ENCODE results near the gene SPOCK1.

The SPOCK1 gene

GRCh38 chr5:137440795-137441194, 58.3 kb downstream of the SPOCK1 start:
- peak; percentile 5 for DNase-seq

- DNase-seq = no peak
These were observed 59.5 kb downstream of the SPOCK1 start for GRCh38 chr5:137439645-137440044.

GRCh38 chr5:137438932-137439331, 60.2 kb downstream of the SPOCK1 start:
- no peak for DNase-seq

GRCh38 chr5:137437774-137438173, 61.4 kb downstream of the SPOCK1 start:
- DNase-seq = no peak

- DNase-seq = no peak
These were observed 65.6 kb downstream of the SPOCK1 start for GRCh38 chr5:137433539-137433938.

GRCh38 chr5:137432376-137432775, 66.8 kb downstream of the SPOCK1 start:
- DNase-seq = no peak

GRCh38 chr5:137431051-137431450, 68.1 kb downstream of the SPOCK1 start:
- no peak for DNase-seq

GRCh38 chr5:137415231-137415681, 83.9 kb downstream of the SPOCK1 start:
- DNase-seq = no peak

- no peak for DNase-seq
These were observed 84.9 kb downstream of the SPOCK1 start for GRCh38 chr5:137414112-137414755.

- no peak for DNase-seq
These were observed 87.0 kb downstream of the SPOCK1 start for GRCh38 chr5:137412136-137412535.

GRCh38 chr5:137410234-137411010, 88.7 kb downstream of the SPOCK1 start:
- DNase-seq = no peak

GRCh38 chr5:137409736-137410135, 89.4 kb downstream of the SPOCK1 start:
- no peak for DNase-seq

GRCh38 chr5:137407090-137407489, 92.0 kb downstream of the SPOCK1 start:
- DNase-seq = no peak

- no peak for DNase-seq
These were observed 93.7 kb downstream of the SPOCK1 start for GRCh38 chr5:137405393-137405792.

GRCh38 chr5:137403869-137404268, 95.3 kb downstream of the SPOCK1 start:
- DNase-seq = no peak

- DNase-seq = no peak
These were observed 96.5 kb downstream of the SPOCK1 start for GRCh38 chr5:137402436-137403187.

GRCh38 chr5:137401946-137402345, 97.2 kb downstream of the SPOCK1 start:
- DNase-seq = no peak

GRCh38 chr5:137400571-137400970, 98.6 kb downstream of the SPOCK1 start:
- no peak for DNase-seq

GRCh38 chr5:137399911-137400310, 99.2 kb downstream of the SPOCK1 start:
- DNase-seq = no peak

- no peak for DNase-seq
These were observed 100.4 kb downstream of the SPOCK1 start for GRCh38 chr5:137398751-137399150.

GRCh38 chr5:137398154-137398553, 101.0 kb downstream of the SPOCK1 start:
- DNase-seq = no peak

GRCh38 chr5:137395011-137395755, 103.9 kb downstream of the SPOCK1 start:
- peak; percentile 20 for DNase-seq

GRCh38 chr5:137394380-137394779, 104.7 kb downstream of the SPOCK1 start:
- no peak for DNase-seq
